Stimulated activated CD4-positive, alpha-beta T cell treated with anti-CD3 and anti-CD28 coated beads, Interleukin-2, amount 100 ng/mL, for 48 hours (primary cell): ENCODE measurements around the gene RHOXF2.
"Not testable (repeated sequence)": the region's sequence is repeated elsewhere in the genome, so short reads cannot be mapped to it uniquely, and the experiment has no call there.

Source experiments
- DNase-seq, 2 donors: peaks; one replicate each; pipeline ENCODE4 v3.0.0-alpha.2; 2020

Gene RHOXF2

GRCh38 chrX:120158313-120158712 is at the start of gene RHOXF2:
Gene RHOXF2 (plus strand): TSS chrX:120158613. CDS start chrX:120158751, 138 bp downstream.
- not testable (repeated sequence) for DNase-seq

DNA sequence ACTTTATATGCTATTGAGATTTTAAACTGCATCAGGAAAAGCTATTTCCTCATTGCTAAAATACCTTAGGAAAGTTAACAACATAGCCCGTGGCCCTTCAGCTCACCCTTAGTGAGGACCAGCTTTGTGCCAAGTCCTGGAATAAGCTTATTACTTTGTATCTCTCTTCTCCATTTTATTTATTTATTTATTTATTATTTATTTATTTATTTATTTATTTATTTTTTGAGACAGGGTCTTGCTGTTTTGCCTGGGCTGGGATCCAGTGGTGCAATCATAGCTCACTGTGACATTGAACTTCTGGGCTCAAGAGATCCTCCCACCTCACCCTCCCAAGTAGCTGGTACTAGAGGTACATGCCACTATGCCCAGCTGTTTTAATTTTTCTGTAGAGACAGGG is 49.0 kb upstream of the RHOXF2 start:
- DNase-seq, result no peak

GRCh38 chrX:120111611-120112010 is 46.8 kb upstream of the RHOXF2 start:
- no peak for DNase-seq

GRCh38 chrX:120115438-120115963 is 42.9 kb upstream of the RHOXF2 start, which contains the start of gene RHOXF1:
Gene RHOXF1 (minus strand): TSS chrX:120115913. CDS start chrX:120115862, 51 bp downstream.
- no peak for DNase-seq

GRCh38 chrX:120120223-120120622 is 38.2 kb upstream of the RHOXF2 start:
- no peak for DNase-seq

GRCh38 chrX:120125444-120125843 is 33.0 kb upstream of the RHOXF2 start:
- DNase-seq, result no peak

DNA sequence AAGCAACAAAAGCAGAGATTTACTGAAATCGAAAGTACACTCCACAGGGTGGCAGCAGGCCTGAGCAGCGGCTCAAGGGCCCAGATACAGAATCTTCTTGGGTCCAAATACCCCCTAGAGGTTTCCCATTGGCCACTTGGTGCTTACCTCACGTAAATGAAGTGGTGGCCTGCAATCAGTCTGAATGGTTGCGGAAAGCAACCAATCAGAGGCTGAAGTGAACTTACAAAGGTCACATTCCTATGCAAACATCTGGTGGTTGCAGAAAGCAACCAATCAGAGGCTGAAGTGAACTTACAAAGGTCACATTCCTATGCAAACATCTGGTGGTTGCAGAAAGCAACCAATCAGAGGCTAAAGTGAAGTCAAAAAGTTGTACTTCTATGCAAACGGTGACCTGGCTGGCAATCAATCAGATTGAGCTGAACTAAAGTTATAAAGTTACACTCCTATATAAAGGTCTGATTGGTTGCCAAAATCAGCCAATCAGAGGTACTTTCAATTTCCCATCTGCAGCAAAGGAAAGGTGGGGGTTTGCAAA is 30.0 kb upstream of the RHOXF2 start:
- not testable (repeated sequence) for DNase-seq

GRCh38 chrX:120136128-120136527 is 22.3 kb upstream of the RHOXF2 start:
- no peak for DNase-seq

GRCh38 chrX:120136840-120137239 is 21.6 kb upstream of the RHOXF2 start:
- DNase-seq, result no peak

DNA sequence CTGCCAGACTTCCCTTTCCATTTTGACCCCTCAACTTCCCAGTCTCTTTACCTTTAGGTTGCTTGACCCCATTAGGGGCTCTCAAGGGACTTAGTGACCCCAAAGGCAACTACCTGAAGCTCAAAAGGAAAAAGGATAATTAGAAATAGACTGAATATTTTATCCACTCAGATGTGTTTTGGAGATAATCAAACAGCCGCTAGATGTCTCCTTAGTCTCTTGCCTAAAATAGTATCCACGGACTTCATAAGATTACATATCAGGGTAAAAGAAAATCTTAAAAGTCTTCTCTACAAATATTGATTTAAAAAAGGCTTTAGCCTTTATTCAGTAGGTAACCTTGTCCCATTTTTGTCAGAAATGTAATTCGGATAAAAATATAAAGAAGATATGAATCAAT is 21.0 kb upstream of the RHOXF2 start:
- DNase-seq, result no peak

GRCh38 chrX:120140293-120140981 is 18.0 kb upstream of the RHOXF2 start:
- DNase-seq, result no peak

DNA sequence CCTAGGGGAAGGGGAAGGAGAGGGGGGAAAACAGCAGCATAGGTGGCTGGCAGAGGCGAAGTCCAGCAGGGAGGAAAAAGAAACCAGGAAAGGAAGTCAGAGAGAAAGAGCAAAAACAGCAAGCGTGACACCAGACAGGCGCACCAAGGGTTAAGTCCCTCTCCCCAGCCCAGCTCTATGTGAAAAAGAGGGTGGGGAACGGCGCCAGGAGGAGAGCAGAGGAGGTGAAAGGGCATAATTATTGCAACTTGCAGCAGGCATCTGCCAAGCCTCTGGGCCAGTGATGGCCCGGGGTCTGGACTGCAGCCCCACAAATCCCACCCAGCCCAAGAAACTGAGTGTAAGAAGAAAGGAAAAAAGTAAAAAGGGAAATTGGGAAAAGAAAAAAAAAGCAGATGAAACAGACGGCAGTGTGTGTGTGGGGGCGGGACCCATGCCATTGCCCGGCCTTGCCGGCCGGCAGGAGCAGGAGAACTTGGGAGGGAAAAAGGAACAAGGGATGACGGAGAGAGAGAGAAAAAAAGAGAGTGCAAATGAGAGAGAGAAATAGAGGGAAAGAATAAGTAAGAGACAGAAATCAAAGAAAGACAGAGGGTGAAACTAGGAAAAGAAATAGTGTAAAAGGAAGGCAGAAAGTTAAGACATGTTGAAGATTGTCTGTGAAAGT is 14.1 kb upstream of the RHOXF2 start:
- no peak for DNase-seq

GRCh38 chrX:120145295-120145925 is 13.0 kb upstream of the RHOXF2 start:
- no peak for DNase-seq

DNA sequence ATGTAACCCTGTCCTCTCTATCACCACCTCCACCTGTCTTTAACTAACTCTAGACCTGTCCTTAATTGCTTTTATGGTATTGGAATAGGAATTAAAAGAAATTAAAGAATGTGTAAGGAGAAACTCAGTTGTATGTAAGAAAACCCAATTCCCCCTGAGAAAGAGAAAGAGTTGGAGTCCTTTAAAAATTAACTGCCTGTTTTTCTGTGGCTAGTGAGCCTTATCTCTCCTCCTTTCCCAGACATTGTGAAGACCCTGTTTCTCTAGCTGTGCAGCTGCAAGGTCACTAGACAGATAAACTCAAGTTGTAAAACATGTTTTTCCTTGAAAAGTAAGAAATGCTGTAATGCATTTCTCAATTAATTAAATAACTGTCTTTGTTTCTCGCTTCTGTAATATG is 12.1 kb upstream of the RHOXF2 start:
- DNase-seq, result not testable (repeated sequence)

- DNase-seq, result no peak
Measured at GRCh38 chrX:120147537-120147936, 10.9 kb upstream of the RHOXF2 start.

DNA sequence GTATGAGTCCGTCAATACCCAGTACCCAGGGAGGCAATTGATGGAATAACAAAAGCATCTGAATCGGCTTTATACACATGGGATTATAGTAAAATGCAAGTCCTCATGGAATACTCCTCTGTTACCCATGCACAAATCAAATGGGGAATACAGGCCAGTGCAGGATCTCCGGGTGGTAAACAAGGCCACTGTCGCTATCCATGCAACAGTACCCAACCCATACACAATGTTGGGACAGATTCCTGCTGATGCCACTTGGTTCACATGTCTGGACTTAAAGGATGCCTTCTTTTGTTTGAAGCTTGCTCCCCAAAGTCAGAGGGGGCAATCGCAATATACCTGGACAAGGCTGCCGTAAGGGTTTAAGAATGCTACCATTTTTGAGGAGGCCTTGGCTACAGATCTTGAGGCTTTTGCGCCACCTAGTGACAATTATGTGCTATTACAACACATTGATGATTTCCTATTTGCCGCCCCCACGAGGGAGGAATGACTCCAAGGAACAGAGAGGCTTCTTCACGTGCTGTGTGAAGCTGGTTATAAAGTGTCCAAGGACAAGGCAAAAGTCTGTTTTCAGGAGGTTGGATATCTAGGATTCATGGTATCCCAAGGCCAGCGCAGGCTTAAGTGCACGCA is 8.2 kb upstream of the RHOXF2 start:
- DNase-seq, result not testable (repeated sequence)

GRCh38 chrX:120159086-120159485 is 673 bp downstream of the RHOXF2 start:
- DNase-seq, result not testable (repeated sequence)

GRCh38 chrX:120193254-120193653 is 34.8 kb downstream of the RHOXF2 start:
- not testable (repeated sequence) for DNase-seq

GRCh38 chrX:120193720-120194119 is 35.3 kb downstream of the RHOXF2 start:
- DNase-seq, result not testable (repeated sequence)

- DNase-seq, result not testable (repeated sequence)
Measured at GRCh38 chrX:120195786-120196185, 37.4 kb downstream of the RHOXF2 start.

- not testable (repeated sequence) for DNase-seq
Measured at GRCh38 chrX:120196626-120197283, 38.3 kb downstream of the RHOXF2 start.

- no peak for DNase-seq
Measured at GRCh38 chrX:120200851-120201250, 42.4 kb downstream of the RHOXF2 start.
